Measurements from ENCODE around the gene RASGRF2.

DNA sequence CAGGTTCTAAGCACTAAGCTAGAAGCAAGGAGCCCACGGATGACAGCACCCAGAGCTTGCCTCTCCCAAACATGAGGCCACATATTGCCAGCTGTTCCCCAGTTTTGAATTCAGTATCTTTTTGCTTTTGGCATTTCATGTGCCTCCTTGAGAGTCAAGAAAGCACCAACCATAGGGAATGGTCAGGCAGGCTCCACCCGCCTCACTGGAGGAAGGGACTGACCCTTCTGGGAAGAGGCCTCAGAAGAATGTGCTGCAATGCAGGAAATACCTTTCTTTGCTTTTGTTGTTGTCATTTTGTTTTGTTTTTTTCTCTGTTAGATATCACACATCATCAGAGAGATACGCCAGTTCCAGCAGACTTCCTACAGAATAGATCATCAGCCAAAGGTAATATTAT lies 259.2 kb downstream of the RASGRF2 start:
- TF ChIP-seq, protein P1, sequence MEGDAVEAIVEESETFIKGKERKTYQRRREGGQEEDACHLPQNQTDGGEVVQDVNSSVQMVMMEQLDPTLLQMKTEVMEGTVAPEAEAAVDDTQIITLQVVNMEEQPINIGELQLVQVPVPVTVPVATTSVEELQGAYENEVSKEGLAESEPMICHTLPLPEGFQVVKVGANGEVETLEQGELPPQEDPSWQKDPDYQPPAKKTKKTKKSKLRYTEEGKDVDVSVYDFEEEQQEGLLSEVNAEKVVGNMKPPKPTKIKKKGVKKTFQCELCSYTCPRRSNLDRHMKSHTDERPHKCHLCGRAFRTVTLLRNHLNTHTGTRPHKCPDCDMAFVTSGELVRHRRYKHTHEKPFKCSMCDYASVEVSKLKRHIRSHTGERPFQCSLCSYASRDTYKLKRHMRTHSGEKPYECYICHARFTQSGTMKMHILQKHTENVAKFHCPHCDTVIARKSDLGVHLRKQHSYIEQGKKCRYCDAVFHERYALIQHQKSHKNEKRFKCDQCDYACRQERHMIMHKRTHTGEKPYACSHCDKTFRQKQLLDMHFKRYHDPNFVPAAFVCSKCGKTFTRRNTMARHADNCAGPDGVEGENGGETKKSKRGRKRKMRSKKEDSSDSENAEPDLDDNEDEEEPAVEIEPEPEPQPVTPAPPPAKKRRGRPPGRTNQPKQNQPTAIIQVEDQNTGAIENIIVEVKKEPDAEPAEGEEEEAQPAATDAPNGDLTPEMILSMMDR (IDR thresholded peaks at IDR 0.05 in 8 of 11, conservative IDR thresholded peaks at IDR 0.05 in 3 of 11) = no peak
- TF ChIP-seq POLR2AphosphoS5 (IDR thresholded peaks at IDR 0.05) = no peak

All from spleen (tissue), 7 donors.